ENCODE data around the gene STON2. TPM values are rescaled to one million over a fixed set of nuclear protein-coding genes. Genes with fewer than 3 reads are reported as not detected.

The STON2 gene
- total and polyA plus RNA-seq, 2 experiments from 2014 or later, result 5.0 to 22.7 TPM

DNA sequence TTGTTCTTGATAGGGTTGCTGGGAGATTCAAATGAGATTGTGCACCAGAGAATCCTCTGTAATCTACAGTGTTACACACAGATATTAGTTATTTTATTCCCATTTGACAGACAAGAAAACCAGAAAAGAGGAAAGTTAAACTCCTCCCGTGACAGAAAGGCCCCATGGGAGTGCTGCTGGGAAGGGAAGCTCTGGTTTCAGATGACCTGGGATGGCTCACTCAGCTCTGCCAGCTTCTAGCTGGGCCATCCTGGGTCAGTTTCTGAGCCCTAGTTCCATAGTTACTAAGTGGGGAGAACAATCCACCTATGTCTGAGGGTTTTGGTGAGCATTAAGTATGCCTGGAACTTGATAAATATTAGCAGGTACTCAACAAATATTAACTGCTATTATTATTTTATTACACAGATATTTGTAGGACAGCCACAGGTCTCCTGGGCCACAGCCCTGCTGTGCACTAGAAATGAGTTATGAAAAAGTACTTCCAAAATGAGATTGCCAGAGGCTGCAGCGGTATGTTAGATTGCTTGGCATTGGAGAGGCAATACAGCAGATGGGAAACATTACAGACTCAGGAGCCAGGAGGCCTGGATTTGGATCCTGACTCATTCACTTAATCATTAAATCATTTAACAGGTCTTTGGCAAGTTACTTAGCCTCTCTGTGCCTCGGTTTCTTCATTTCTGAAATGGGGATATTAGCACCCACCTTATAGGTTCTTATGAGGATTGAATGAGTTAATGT is 47.1 kb upstream of the STON2 start:
- Histone ChIP-seq H3K79me2 (no peaks in the 10 kb centered on the region), H3K9me2 (replicated peaks; ENCODE audit: insufficient read depth) (no peaks in the 10 kb centered on the region), H3K27ac (no peak overlapping the region), H3K4me1 (ENCODE audit: insufficient read depth) (peaks cover 20% of the 10 kb centered on the region), H3K27me3 (no peaks in the 10 kb centered on the region), H3K9me3 (ENCODE audit: low read depth) (no peaks in the 10 kb centered on the region), H4K20me1 (ENCODE audit: insufficient read depth, poor library complexity, severe bottlenecking) (no peaks in the 10 kb centered on the region), H3K4me3 (no peak overlapping the region), H3K4me2 (no peak overlapping the region), H3K36me3 (replicated peaks; ENCODE audit: insufficient read depth, low read depth) (no peaks in the 10 kb centered on the region), H2AFZ (no peak overlapping the region)
- TF ChIP-seq EZH2phosphoT487 (IDR thresholded peaks at IDR 0.05; ENCODE audit: low read depth, severe bottlenecking, unreplicated experiment) (no peak), EZH2 (IDR thresholded peaks at IDR 0.05; ENCODE audit: borderline replicate concordance) (no peak)
- TF ChIP-seq, protein P1, sequence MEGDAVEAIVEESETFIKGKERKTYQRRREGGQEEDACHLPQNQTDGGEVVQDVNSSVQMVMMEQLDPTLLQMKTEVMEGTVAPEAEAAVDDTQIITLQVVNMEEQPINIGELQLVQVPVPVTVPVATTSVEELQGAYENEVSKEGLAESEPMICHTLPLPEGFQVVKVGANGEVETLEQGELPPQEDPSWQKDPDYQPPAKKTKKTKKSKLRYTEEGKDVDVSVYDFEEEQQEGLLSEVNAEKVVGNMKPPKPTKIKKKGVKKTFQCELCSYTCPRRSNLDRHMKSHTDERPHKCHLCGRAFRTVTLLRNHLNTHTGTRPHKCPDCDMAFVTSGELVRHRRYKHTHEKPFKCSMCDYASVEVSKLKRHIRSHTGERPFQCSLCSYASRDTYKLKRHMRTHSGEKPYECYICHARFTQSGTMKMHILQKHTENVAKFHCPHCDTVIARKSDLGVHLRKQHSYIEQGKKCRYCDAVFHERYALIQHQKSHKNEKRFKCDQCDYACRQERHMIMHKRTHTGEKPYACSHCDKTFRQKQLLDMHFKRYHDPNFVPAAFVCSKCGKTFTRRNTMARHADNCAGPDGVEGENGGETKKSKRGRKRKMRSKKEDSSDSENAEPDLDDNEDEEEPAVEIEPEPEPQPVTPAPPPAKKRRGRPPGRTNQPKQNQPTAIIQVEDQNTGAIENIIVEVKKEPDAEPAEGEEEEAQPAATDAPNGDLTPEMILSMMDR (IDR thresholded peaks at IDR 0.05; ENCODE audit: poor library complexity), result no peak
- DNase-seq (ENCODE audit: low spot score), result no peak
- WGBS (ENCODE audit: low lambda C conversion rate, missing lambda C conversion rate), result 78% methylated on average over 3 of the region's 3 CpGs

DNA sequence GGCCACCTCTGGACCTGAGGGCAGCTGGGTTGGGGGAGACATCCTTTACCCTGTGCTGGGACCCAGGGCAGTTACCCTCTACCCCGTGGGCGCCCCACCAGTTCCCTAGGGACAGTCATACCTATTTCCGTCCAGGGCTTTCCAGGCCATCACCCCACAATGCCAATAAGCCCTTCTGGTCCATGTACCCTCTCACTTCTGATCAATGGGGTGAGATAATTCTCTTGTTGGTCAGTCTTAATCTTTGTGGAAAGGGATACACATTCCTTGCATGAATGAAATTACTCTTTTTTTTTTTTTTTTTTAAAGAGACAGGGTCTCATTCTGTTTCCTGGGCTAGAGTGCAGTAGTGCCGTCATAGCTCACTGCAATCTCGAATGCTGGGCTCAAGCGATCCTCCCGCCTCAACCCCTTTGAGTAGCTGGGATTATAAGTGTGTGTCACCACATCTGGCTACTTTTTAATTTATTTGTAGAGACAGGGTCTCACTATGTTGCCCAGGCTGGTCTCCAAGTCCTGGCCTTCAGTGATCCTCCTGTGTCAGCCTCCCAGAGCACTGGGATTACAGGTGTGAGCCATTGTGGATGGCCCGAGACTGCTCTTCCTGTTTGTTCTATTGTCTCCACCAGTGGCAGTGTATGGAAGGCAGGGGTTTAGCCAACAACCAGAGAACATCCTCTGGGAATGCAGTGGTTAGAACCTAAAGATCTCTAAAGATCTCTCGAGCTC is 46.3 kb upstream of the STON2 start:
- Histone ChIP-seq H3K9me2 (replicated peaks; ENCODE audit: insufficient read depth) (no peaks in the 10 kb centered on the region), H4K20me1 (ENCODE audit: insufficient read depth, poor library complexity, severe bottlenecking) (no peaks in the 10 kb centered on the region), H3K36me3 (replicated peaks; ENCODE audit: insufficient read depth, low read depth) (no peaks in the 10 kb centered on the region), H3K27me3 (no peaks in the 10 kb centered on the region), H3K4me3 (no peak overlapping the region), H3K27ac (no peak overlapping the region), H3K9me3 (ENCODE audit: low read depth) (no peaks in the 10 kb centered on the region), H3K4me1 (ENCODE audit: insufficient read depth) (peaks cover 20% of the 10 kb centered on the region), H3K79me2 (no peaks in the 10 kb centered on the region), H2AFZ (no peak overlapping the region), H3K4me2 (no peak overlapping the region)
- TF ChIP-seq EZH2 (IDR thresholded peaks at IDR 0.05; ENCODE audit: borderline replicate concordance), result no peak
- TF ChIP-seq, protein P1 (IDR thresholded peaks at IDR 0.05; ENCODE audit: poor library complexity), result no peak
- TF ChIP-seq EZH2phosphoT487 (IDR thresholded peaks at IDR 0.05; ENCODE audit: low read depth, severe bottlenecking, unreplicated experiment), result no peak
- DNase-seq (ENCODE audit: low spot score), result no peak
- whole genome bisulfite sequencing (ENCODE audit: low lambda C conversion rate, missing lambda C conversion rate), result 82% methylated on average over 9 of the region's 9 CpGs

DNA sequence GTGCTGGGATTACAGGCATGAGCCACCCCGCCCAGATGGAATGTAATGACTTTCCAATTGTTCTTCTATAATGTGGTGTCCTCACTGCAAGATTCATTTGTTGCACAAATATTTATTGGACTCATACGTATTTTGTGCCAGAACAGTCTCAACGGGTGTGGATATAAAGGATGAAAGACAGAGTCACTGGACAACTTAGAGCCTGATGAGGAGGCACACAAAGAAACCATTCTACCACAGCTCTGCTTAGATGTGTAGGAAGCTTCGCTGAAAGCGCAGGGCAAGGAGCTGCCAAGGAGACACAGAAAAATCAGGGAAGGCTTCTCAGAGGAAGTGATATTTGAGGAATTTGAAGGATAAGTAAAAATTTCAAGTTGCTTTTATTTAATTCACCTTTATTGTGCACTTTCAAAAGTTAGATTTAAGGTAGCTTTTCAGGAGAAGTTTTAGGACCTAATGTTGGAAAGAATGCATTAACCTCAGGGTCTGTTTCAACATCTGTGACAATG is 41.6 kb upstream of the STON2 start:
- Histone ChIP-seq H3K4me3 (no peak overlapping the region), H3K4me2 (no peak overlapping the region), H4K20me1 (ENCODE audit: insufficient read depth, poor library complexity, severe bottlenecking) (no peaks in the 10 kb centered on the region), H3K9me2 (replicated peaks; ENCODE audit: insufficient read depth) (no peaks in the 10 kb centered on the region), H2AFZ (no peak overlapping the region), H3K27ac (no peak overlapping the region), H3K36me3 (replicated peaks; ENCODE audit: insufficient read depth, low read depth) (no peaks in the 10 kb centered on the region), H3K27me3 (peaks cover 12% of the 10 kb centered on the region), H3K4me1 (ENCODE audit: insufficient read depth) (no peaks in the 10 kb centered on the region), H3K9me3 (ENCODE audit: low read depth) (no peaks in the 10 kb centered on the region), H3K79me2 (no peaks in the 10 kb centered on the region)
- WGBS (ENCODE audit: low lambda C conversion rate, missing lambda C conversion rate), result 92% methylated on average over 5 of the region's 5 CpGs
- TF ChIP-seq EZH2 (IDR thresholded peaks at IDR 0.05; ENCODE audit: borderline replicate concordance) (no peak), EZH2phosphoT487 (IDR thresholded peaks at IDR 0.05; ENCODE audit: low read depth, severe bottlenecking, unreplicated experiment) (no peak)
- TF ChIP-seq, protein P1 (IDR thresholded peaks at IDR 0.05; ENCODE audit: poor library complexity), result no peak
- DNase-seq (ENCODE audit: low spot score), result no peak

All from hepatocyte (in vitro differentiated cells).